ENCODE data around the gene CXXC5. TPM values are rescaled to one million over a fixed set of nuclear protein-coding genes. Genes with fewer than 3 reads are reported as not detected.

The CXXC5 gene
- total RNA-seq, 2 donors from 2014 or later = 58.5 to 62.5 TPM

GRCh38 chr5:139670369-139671095 lies 22.4 kb downstream of the CXXC5 start:
- peak overlapping the region; percentile 90 to 99 for H3K27ac ChIP-seq
- no peaks in the 10 kb centered on the region for H3K36me3 ChIP-seq
- TF ChIP-seq CTCF (IDR thresholded peaks at IDR 0.05) = peak; percentile 14
- no peak for ATAC-seq (ENCODE audit: insufficient number of reproducible peaks, low FRiP score, low read depth)
- H3K4me1 ChIP-seq (ENCODE audit: control insufficient read depth in 1 of 2, low read depth in 2 of 2) = peaks cover 64 to 93% of the 10 kb centered on the region in 2 donors
- H3K9me3 ChIP-seq = no peaks in the 10 kb centered on the region
- no peaks in the 10 kb centered on the region for H3K27me3 ChIP-seq (replicated peaks; ENCODE audit: insufficient read depth)
- H3K4me3 ChIP-seq = peak overlapping the region; percentile 68
- DNase-seq (ENCODE audit: low spot score) = no peak

GRCh38 chr5:139671096-139671841 lies 23.1 kb downstream of the CXXC5 start:
- no peak for TF ChIP-seq CTCF (IDR thresholded peaks at IDR 0.05)
- Histone ChIP-seq H3K27ac (peak overlapping the region; percentile 90 to 99), H3K36me3 (no peaks in the 10 kb centered on the region), H3K9me3 (no peaks in the 10 kb centered on the region), H3K4me1 (ENCODE audit: control insufficient read depth in 1 of 2, low read depth in 2 of 2) (peaks cover 57 to 89% of the 10 kb centered on the region in 2 donors), H3K27me3 (replicated peaks; ENCODE audit: insufficient read depth) (no peaks in the 10 kb centered on the region), H3K4me3 (peak overlapping the region; percentile 35)
- DNase-seq (ENCODE audit: low spot score) (no peak), ATAC-seq (ENCODE audit: insufficient number of reproducible peaks, low FRiP score, low read depth) (no peak)

- ATAC-seq (ENCODE audit: insufficient number of reproducible peaks, low FRiP score, low read depth) (no peak), DNase-seq (ENCODE audit: low spot score) (no peak)
- no peaks in the 10 kb centered on the region for H3K9me3 ChIP-seq
- no peak for TF ChIP-seq CTCF (IDR thresholded peaks at IDR 0.05)
- H3K27ac ChIP-seq = no peak overlapping the region
- H3K4me1 ChIP-seq (ENCODE audit: control insufficient read depth in 1 of 2, low read depth in 2 of 2) = peaks cover 46 to 82% of the 10 kb centered on the region in 2 donors
- H3K4me3 ChIP-seq = no peak overlapping the region
- peaks cover under 1% of the 10 kb centered on the region for H3K36me3 ChIP-seq
- H3K27me3 ChIP-seq (replicated peaks; ENCODE audit: insufficient read depth) = no peaks in the 10 kb centered on the region
Observed at GRCh38 chr5:139675213-139675612, 27.1 kb downstream of the CXXC5 start.

- H3K36me3 ChIP-seq = peaks cover 7% of the 10 kb centered on the region
- H3K9me3 ChIP-seq = no peaks in the 10 kb centered on the region
- DNase-seq (ENCODE audit: low spot score) = no peak
- H3K27me3 ChIP-seq (replicated peaks; ENCODE audit: insufficient read depth) = no peaks in the 10 kb centered on the region
- peaks cover 45 to 76% of the 10 kb centered on the region in 2 donors for H3K4me1 ChIP-seq (ENCODE audit: control insufficient read depth in 1 of 2, low read depth in 2 of 2)
- TF ChIP-seq CTCF (IDR thresholded peaks at IDR 0.05) = no peak
- no peak overlapping the region for H3K27ac ChIP-seq
- no peak overlapping the region for H3K4me3 ChIP-seq
- no peak for ATAC-seq (ENCODE audit: insufficient number of reproducible peaks, low FRiP score, low read depth)
Observed at GRCh38 chr5:139675825-139676224, 27.7 kb downstream of the CXXC5 start.

GRCh38 chr5:139676406-139676805 lies 28.3 kb downstream of the CXXC5 start:
- Histone ChIP-seq H3K4me3 (peak overlapping the region; percentile 67), H3K27me3 (replicated peaks; ENCODE audit: insufficient read depth) (no peaks in the 10 kb centered on the region), H3K27ac (peak overlapping the region in 1 of 2 donors; percentile 45), H3K36me3 (peaks cover 12% of the 10 kb centered on the region), H3K4me1 (ENCODE audit: control insufficient read depth in 1 of 2, low read depth in 2 of 2) (peaks cover 40 to 71% of the 10 kb centered on the region in 2 donors), H3K9me3 (no peaks in the 10 kb centered on the region)
- no peak for TF ChIP-seq CTCF (IDR thresholded peaks at IDR 0.05)
- DNase-seq (ENCODE audit: low spot score) (no peak), ATAC-seq (ENCODE audit: insufficient number of reproducible peaks, low FRiP score, low read depth) (no peak)

Data from thoracic aorta (tissue), 2 donors.